GM19395 (cell line): ENCODE measurements around the gene MAMDC4.

Experiments used
- ATAC-seq: cut with Tn5 transposase; IDR thresholded peaks from one replicate; pipeline ENCODE4 v1.9.1; 2021; ENCODE audit warnings: mild to moderate bottlenecking, moderate library complexity; ENCODE audit not compliant: unreplicated experiment

Gene MAMDC4

DNA sequence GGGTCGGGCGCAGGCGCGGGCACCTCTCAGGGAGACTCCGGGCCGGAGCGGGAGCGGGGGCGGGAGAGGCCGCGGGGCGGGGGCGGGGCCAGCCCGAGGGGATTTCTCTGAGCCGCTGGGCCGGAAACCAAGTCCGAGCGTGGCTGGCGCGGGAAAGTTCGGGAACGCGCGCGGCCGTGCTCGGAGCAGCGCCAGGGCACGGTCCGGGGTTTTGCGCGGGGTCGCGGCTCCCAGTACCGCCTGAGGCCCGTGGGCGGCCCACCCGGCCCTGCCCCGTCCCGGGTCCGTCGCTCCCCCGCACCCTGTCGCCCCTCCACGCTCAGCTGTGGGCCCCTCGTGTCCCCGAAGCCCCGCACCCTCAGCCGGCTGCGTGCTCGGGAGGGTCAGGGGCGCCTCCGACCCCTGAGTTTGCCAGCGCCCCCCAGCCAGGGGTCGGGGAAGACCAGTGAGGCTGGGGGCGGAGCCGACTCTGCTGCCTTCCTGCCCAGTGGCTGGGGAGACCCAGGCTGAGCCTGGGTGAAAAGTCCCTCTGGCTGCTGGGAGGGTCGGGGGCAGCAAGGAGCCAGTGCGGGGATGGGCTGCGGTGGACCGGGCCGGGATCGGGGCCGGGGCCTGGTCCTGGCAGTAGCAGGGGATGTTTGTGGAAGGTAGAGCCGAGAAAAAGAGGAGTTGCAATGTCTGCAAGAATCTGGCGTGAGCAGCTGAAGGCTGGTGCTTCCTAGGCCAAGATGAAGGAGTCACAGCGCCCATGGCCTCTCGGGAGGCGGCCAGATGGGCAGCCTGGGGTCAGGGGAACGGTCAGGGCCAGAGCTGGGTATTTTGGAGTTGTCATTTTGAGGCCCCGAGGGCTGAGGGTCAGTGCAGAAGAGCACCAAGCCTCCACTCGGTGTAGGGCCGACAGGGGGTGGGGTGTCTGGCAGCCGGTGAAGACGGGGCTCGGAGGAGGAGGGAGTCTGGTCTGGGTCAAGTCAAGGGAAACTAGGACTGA lies 34.8 kb downstream of the MAMDC4 start:
- ATAC-seq: peak; percentile 23

DNA sequence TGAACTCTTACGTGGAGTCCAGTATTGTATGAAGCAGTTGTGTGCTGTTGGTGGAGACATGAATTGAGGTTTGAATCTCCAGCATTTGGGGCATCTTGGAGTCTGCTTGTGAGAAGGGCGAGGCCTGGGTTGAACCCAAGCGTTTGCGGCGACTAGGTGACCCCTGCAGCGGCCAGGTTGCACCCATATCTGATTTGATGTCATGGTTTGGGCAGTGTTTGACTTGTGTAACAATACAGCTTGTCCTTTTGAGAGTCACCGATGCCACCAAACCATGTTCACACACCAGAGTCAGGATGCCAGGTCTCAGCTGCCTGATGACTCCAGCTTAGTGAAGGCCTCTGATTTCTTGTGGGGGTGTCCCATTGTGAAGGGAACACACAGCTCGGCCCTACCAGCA lies 36.3 kb downstream of the MAMDC4 start:
- no peak for ATAC-seq

GRCh38 chr9:136889858-136890257 lies 37.7 kb downstream of the MAMDC4 start:
- no peak for ATAC-seq

DNA sequence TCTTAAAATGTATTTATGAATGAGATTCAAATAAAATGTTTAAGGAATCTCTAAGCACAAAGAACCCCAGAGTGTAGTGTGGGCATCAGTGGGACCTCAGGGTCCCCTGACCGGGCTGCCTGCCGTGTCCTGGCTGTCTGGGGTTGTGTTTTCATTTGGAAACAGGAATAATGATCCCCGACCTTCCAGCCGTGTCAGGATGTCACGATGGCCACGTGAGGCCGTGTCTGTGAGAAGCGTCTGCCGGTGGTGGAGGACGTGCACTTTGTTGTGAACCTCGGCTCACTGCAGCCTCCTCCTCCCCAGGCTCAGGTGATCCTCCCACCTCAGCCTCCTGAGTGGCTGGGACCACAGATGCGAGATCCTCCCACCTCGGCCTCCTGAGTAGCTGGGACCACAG lies 38.5 kb downstream of the MAMDC4 start:
- ATAC-seq: no peak

- no peak for ATAC-seq
Measured at GRCh38 chr9:136896027-136896426, 43.9 kb downstream of the MAMDC4 start.

GRCh38 chr9:136898483-136899100 lies 46.4 kb downstream of the MAMDC4 start:
- no peak for ATAC-seq

GRCh38 chr9:136899196-136899595 lies 47.0 kb downstream of the MAMDC4 start:
- no peak for ATAC-seq

DNA sequence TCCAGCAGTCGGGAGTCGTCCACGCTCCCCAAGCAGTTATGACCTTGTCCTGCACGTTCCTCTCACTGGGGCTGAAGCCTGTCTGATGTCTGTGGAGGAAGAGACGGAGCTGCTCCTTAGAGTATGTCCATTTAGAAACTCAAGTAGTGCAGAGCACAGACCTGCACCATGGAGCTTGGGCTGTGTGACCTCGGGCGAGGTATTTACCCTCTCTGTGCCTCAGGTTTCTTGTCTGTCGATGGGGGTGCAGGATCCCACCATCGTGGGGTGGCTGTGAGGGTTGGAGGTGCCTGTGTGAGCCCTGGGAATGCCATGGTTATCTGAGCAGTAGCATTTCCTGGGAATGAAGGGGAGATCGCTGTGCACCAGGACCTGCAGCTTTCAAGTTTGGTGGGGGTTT lies 48.4 kb downstream of the MAMDC4 start:
- no peak for ATAC-seq

GRCh38 chr9:136900988-136901515 lies 48.9 kb downstream of the MAMDC4 start:
- no peak for ATAC-seq

GRCh38 chr9:136901516-136902258 lies 49.5 kb downstream of the MAMDC4 start:
- peak; percentile 63 for ATAC-seq

DNA sequence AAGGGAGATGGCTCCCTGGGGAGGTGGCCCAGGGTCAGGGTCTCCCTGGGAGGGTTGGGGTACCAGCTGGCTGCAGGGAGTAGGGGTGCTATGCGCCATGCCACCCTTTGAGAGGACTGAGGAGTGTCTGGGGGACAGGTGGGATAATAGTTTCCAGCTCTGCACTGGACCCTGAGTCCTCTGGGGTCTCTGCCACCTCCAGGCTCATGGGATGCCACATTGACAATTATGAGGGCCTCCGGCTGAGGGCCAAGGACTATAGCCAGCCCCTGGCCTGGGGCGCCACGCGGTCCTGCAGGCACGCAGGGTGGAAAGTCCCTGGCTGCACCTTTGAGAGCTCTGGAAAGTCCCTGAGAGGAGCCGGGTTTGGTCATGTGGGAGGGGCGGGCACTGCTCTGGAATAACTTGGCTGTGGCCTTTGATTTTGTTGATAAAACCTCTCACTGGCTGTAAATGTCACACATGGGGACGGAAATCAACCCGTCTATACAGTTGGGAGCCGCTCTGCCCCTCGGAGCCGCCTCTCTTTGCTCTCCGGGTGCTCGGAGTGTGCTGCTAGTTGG lies 50.2 kb downstream of the MAMDC4 start:
- peak; percentile 39 for ATAC-seq

- ATAC-seq: no peak
Measured at GRCh38 chr9:136903041-136903554, 51.0 kb downstream of the MAMDC4 start.

DNA sequence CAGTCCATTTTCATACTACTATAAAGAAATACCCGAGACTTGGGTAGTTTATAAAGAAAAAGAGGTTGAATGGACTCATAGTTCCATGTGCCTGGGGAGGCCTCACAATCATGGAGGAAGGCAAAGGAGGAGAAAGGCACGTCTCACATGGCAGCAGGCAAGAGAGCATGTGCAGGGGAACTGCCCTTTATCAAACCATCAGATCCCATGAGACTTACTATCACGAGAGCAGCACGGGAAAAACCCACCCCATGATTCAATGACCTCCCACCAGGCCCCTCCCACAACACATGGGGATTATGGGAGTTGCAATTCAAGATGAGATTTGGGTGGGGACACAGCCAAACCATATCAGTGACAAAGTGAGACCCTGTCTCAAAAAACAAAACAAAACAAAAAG lies 54.1 kb downstream of the MAMDC4 start:
- no peak for ATAC-seq

- ATAC-seq: no peak
Measured at GRCh38 chr9:136907011-136907914, 55.1 kb downstream of the MAMDC4 start.
